ENCODE measurements around the gene GINS2. TPM values are rescaled to one million over a fixed set of nuclear protein-coding genes. Genes with fewer than 3 reads are reported as not detected.

GINS2 gene
- total RNA-seq, 1 experiment from 2014 or later: 11.3 TPM

GRCh38 chr16:85689285-85689949, 663 bp upstream of the GINS2 start:
- H3K27ac Mint-ChIP-seq (ENCODE audit: low read depth, unreplicated experiment): no peak overlapping the region
- peaks cover under 1% of the 10 kb centered on the region for H3K36me3 Mint-ChIP-seq (ENCODE audit: insufficient read depth, unreplicated experiment)
- peak overlapping the region; percentile 59 for H3K4me3 Mint-ChIP-seq (ENCODE audit: unreplicated experiment)
- intact Hi-C loops (cut with micrococcal nuclease): no loop called here
- ChIA-PET CTCF (interaction anchor here (1.0 kb wide), 1 partner anchor 15 kb away, joined by 3 read pairs; no protein-coding TSS in a partner anchor), POLR2A (no interaction called here)
- no peak for DNase-seq (ENCODE audit: unreplicated experiment)
- H3K9me3 Mint-ChIP-seq (ENCODE audit: unreplicated experiment): no peaks in the 10 kb centered on the region
- TF ChIP-seq, protein P1, sequence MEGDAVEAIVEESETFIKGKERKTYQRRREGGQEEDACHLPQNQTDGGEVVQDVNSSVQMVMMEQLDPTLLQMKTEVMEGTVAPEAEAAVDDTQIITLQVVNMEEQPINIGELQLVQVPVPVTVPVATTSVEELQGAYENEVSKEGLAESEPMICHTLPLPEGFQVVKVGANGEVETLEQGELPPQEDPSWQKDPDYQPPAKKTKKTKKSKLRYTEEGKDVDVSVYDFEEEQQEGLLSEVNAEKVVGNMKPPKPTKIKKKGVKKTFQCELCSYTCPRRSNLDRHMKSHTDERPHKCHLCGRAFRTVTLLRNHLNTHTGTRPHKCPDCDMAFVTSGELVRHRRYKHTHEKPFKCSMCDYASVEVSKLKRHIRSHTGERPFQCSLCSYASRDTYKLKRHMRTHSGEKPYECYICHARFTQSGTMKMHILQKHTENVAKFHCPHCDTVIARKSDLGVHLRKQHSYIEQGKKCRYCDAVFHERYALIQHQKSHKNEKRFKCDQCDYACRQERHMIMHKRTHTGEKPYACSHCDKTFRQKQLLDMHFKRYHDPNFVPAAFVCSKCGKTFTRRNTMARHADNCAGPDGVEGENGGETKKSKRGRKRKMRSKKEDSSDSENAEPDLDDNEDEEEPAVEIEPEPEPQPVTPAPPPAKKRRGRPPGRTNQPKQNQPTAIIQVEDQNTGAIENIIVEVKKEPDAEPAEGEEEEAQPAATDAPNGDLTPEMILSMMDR (IDR thresholded peaks at IDR 0.05; ENCODE audit: unreplicated experiment): no peak
- BruUV-seq (replicated peaks): no TSS peak
- H3K27me3 Mint-ChIP-seq (ENCODE audit: insufficient read depth, unreplicated experiment): no peaks in the 10 kb centered on the region
- no peaks in the 10 kb centered on the region for H3K4me1 Mint-ChIP-seq (ENCODE audit: insufficient read depth, unreplicated experiment)

GRCh38 chr16:85687651-85688471, 893 bp downstream of the GINS2 start:
- no peaks in the 10 kb centered on the region for H3K9me3 Mint-ChIP-seq (ENCODE audit: unreplicated experiment)
- BruUV-seq (replicated peaks): no TSS peak
- H3K4me1 Mint-ChIP-seq (ENCODE audit: insufficient read depth, unreplicated experiment): peaks cover 5% of the 10 kb centered on the region
- no peaks in the 10 kb centered on the region for H3K27me3 Mint-ChIP-seq (ENCODE audit: insufficient read depth, unreplicated experiment)
- intact Hi-C loops (cut with micrococcal nuclease): no loop called here
- H3K27ac Mint-ChIP-seq (ENCODE audit: low read depth, unreplicated experiment): no peak overlapping the region
- DNase-seq (ENCODE audit: unreplicated experiment): no peak
- peaks cover 4% of the 10 kb centered on the region for H3K36me3 Mint-ChIP-seq (ENCODE audit: insufficient read depth, unreplicated experiment)
- H3K4me3 Mint-ChIP-seq (ENCODE audit: unreplicated experiment): peak overlapping the region; percentile 59
- ChIA-PET POLR2A (no interaction called here), CTCF (interaction anchor here (1.0 kb wide), 1 partner anchor 13 kb away, joined by 3 read pairs; no protein-coding TSS in a partner anchor)
- TF ChIP-seq, protein P1 (IDR thresholded peaks at IDR 0.05; ENCODE audit: unreplicated experiment): no peak

GRCh38 chr16:85686912-85687591, 1.7 kb downstream of the GINS2 start:
- POLR2A ChIA-PET: no interaction called here
- no peak for DNase-seq (ENCODE audit: unreplicated experiment)
- Mint-ChIP-seq H3K9me3 (ENCODE audit: unreplicated experiment) (no peaks in the 10 kb centered on the region), H3K4me3 (ENCODE audit: unreplicated experiment) (peak overlapping the region; percentile 59), H3K27ac (ENCODE audit: low read depth, unreplicated experiment) (no peak overlapping the region), H3K27me3 (ENCODE audit: insufficient read depth, unreplicated experiment) (no peaks in the 10 kb centered on the region), H3K36me3 (ENCODE audit: insufficient read depth, unreplicated experiment) (peaks cover 4% of the 10 kb centered on the region), H3K4me1 (ENCODE audit: insufficient read depth, unreplicated experiment) (peaks cover 5% of the 10 kb centered on the region)
- CTCF ChIA-PET: interaction anchor here (1.5 kb wide), 1 partner anchor 13 kb away, joined by 8 read pairs; no protein-coding TSS in a partner anchor
- intact Hi-C loops (cut with micrococcal nuclease): no loop called here
- TF ChIP-seq, protein P1 (IDR thresholded peaks at IDR 0.05; ENCODE audit: unreplicated experiment): no peak
- no TSS peak for BruUV-seq (replicated peaks)

- ChIA-PET CTCF (interaction anchor here (0.6 to 0.7 kb wide), 3 partner anchors 110 to 408 kb away, joined by 3 to 4 read pairs (median 3); no protein-coding TSS in a partner anchor), POLR2A (interaction anchor here (1.4 kb wide), 1 partner anchor 115 kb away, joined by 3 read pairs; no protein-coding TSS in a partner anchor)
- no peaks in the 10 kb centered on the region for H3K9me3 Mint-ChIP-seq (ENCODE audit: unreplicated experiment)
- BruUV-seq (replicated peaks): no TSS peak
- no peak overlapping the region for H3K27ac Mint-ChIP-seq (ENCODE audit: low read depth, unreplicated experiment)
- no peak for DNase-seq (ENCODE audit: unreplicated experiment)
- TF ChIP-seq, protein P1 (IDR thresholded peaks at IDR 0.05; ENCODE audit: unreplicated experiment): no peak
- peaks cover 14% of the 10 kb centered on the region for H3K36me3 Mint-ChIP-seq (ENCODE audit: insufficient read depth, unreplicated experiment)
- intact Hi-C loops (cut with micrococcal nuclease): no loop called here
- H3K4me3 Mint-ChIP-seq (ENCODE audit: unreplicated experiment): no peak overlapping the region
- no peaks in the 10 kb centered on the region for H3K27me3 Mint-ChIP-seq (ENCODE audit: insufficient read depth, unreplicated experiment)
- H3K4me1 Mint-ChIP-seq (ENCODE audit: insufficient read depth, unreplicated experiment): peaks cover 5% of the 10 kb centered on the region
Observed at GRCh38 chr16:85685251-85685650, 3.5 kb downstream of the GINS2 start.
